Measurements from ENCODE around the gene PIK3R2.
A peak's percentile ranks its signal among the peaks of the same experiment; 100 is the strongest.

The PIK3R2 gene

DNA sequence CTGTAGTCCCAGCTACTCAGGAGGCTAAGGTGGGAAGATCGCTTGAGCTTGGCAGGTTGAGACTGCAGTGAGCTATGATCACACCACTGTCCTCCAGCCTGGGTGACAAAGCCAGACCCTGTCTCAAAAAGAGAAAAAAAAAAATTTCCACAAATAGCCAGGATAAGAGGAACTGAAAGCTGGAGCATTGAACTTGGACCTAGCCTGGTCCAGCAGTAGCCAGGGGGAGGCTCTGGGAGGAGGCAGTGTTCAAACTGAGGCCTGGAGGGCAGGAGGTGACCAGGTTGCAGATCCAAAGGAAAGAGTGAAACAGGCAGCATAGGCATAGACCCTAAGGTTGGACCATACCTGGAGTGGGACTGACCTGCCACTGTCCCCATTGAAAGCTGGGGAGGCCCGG lies 26.9 kb upstream of the PIK3R2 start:
- DNase-seq = no peak

DNA sequence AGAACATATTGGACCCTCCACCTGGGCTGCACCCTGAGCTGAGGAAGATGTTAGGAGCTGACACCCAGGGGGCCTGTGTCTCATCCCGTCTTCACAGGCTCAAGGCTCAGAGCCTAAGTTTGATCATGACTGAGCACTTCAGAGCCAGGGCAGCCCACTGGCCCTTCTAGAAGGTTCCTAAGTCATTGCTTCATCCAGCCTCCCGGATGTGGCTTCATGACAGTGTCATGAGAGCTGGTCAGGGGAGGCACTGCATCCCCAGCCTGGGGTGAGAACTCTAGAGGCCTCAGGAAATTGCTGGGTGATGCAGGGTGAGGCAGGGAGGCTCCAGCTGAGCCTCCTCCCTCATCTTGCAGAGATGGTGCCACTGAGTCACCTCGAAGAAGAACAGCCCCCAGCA lies 24.9 kb upstream of the PIK3R2 start:
- no peak for DNase-seq

DNA sequence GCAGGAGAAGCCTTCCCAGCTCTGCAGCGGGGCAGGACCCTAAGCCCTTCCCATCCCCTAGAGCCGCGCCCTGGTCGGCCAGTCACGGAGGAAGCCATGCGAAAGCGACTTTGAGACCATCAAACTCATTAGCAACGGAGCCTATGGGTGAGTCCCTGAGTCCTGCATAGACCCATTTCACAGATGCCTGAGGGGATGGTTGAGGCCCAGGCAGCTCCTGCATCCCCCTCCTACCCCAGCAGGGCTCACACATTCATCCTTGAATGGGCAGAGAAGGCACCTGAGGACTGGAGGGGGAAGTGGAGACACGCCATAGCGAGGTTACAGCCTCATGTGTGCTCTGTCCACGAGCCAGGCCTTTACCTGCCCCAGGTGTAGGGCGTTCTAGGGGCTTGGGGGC lies 24.2 kb upstream of the PIK3R2 start:
- no peak for DNase-seq

DNA sequence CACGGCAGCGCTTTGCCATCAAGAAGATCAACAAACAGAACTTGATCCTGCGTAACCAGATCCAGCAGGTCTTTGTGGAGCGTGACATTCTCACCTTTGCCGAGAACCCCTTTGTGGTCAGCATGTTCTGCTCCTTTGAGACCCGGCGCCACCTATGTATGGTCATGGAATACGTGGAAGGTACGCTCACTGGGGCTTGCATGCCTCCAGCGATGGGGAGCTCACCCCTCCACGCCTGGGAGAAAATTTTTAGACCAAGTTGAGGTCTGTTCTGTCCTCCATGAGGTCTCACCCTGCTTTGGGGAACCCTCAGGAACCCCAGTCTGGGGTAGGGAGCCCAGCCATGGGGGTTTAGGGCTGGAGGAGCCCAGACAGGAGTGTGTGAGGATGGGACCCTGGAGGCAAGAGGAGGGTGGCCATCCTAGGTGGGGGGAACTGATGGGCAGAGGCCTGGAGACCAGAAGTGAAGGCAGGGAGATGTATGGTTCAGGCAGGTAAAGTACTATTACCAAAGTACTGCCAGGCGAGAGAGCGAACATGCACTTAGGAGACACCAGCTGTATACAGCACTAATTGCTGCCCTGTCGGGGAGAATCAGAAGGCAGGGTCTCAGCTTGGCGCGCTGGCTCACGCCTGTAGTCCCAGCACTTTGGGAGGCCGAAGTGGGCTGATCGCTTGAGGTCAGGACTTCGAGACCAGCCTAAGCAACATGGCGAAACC lies 22.3 kb upstream of the PIK3R2 start:
- DNase-seq = no peak

DNA sequence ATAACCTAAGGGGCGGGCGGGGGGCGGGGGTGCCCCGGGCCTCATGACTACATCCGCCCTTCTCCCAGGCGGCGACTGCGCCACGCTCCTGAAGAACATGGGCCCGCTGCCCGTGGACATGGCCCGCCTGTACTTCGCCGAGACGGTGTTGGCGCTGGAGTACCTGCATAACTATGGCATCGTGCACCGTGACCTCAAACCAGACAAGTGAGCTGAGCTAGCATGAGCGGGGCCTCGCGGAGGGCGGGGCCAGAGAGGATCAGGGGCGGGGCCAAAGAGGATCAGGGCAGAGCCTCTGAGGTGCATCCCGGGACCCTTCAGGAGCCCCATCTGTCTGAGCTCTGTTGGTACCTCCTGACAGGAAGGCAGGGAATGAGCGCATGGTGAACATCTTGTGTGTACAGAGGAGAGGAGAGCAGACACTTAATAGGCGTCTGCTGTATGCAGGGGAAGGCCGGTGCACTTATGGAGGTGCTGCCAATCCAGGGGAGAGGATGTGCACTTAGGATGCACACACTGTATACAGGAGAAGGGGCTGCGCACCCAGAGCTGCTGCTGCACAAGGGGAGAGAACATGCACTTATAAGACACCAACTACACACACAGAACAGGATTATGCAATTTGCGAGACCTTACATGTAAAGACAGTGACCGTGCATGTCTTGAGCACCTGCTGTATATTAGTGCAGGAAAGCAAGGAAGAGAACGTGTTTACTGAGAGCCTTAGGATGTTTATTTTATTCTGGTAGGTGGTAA lies 20.9 kb upstream of the PIK3R2 start:
- DNase-seq = no peak

DNA sequence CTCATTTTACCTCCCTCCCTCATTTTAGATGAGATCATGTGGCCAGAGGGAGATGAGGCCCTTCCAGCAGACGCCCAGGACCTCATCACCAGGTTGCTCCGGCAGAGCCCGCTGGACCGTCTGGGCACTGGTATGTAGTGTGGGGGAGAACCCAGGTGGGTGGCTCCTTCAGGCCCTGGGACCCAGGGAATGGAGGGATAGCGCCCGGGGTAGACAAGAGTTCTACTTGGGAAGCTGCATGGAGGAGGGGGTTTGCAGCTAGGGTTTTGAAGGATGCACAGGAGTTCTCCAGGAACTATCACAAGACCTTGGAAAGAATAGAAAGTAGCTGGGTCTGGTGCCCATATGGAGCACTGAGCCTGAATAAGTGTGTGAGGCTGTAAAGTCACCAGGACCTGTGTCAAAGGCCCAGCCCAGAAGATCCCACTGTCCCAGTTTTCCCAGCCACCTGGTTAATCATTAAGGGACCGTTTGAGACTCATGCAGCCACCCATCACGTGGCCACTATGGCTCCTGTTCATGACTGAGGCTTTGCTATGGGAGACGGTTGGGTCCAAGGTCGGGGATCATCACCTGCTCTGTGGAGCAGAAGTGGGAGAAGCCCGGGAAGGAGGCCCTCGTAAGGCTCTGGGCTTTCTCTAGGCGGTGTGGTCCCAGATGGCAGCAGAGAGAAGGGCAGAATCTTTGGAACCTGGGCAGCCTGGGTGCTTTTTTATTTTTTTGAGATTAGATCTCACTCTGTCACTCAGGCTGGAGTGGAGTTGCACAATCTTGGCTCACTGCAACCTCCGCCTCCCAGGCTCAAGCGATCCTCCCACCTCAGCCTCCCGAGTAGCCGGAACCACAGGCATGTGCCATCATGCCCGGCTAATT lies 17.0 kb upstream of the PIK3R2 start:
- DNase-seq = no peak

DNA sequence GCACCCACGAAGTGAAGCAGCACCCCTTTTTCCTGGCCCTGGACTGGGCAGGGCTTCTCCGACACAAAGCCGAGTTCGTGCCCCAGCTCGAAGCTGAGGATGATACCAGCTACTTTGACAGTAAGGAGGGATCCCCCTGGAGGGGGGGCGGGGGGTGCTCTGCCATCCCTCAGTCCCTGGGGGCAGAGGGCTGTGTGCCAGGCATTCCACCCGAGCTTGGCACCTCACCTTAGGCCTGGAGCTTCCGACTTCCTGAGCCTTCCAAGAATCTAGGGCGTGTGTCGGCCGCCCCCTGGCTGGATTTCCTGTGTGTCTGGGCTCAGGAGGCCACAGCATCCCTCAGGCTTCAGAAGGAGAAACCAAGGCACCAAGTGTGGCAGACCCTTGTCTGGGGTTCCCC lies 15.7 kb upstream of the PIK3R2 start:
- no peak for DNase-seq

DNA sequence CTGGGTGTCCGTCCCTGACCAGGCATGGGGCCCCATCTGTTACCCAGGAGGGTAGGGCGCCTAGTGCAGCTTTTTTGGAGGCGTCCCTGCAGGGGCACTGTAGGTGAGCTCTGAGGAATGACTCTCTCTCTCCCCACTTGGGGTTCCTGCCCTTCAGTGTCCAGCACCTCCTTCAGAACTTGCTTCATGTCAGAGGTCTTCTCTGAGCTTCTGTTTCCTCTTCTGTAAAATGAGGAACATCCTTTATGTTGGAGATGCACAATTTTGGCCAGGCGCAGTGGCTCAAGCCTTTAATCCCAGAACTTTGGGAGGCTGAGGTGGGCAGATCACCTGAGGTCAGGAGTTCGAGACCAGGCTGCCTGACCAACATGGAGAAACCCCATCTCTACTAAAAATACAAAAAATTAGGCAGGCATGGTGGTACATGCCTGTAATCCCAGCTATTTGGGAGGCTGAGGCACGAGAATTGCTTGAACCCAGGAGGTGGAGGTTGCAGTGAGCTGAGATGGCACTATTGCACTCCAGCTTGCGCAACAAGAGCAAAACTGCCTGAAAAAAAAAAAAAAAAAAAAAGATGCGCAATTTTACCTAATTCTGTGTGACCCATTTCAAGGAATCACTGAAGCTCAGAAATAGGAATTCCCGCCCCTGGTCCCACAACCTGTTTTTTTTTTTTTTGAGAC lies 15.2 kb upstream of the PIK3R2 start:
- no peak for DNase-seq

DNA sequence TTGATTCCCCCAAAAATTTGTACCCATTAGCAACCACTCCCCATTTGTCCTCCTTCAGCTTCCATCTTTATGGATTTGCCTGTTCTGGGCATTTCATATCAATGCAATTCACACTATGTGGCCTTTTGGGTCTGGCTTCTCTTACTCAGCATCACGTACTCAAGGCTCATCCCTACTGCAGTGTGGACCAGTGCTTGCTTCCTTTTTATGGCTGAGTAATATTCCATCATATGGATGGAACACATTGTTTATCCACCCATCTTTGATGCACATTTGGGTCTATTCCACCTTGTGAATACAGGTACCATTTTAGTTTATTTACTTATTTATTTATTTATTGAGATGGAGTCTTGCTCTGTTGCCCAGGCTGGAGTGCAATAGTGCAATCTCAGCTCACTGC lies 12.5 kb upstream of the PIK3R2 start:
- no peak for DNase-seq

DNA sequence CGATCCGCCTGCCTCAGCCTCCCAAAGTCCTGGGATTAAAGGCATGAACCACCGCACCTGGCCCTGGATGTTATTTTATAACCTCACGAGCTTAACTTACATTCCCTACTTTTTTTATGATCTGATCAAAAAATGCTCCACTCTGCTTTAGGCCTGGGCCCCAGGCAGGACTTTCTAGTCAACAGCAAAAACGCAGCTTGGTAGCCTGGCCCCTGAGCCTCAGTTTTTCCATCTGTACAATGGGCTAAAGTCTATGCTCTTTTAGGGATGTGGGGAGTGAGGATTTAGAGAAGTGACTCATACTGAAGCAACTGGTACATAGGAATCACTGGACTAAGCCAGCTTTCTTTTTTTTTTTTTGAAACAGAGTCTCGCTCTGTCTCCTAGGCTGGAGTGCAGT lies 11.9 kb upstream of the PIK3R2 start:
- no peak for DNase-seq

DNA sequence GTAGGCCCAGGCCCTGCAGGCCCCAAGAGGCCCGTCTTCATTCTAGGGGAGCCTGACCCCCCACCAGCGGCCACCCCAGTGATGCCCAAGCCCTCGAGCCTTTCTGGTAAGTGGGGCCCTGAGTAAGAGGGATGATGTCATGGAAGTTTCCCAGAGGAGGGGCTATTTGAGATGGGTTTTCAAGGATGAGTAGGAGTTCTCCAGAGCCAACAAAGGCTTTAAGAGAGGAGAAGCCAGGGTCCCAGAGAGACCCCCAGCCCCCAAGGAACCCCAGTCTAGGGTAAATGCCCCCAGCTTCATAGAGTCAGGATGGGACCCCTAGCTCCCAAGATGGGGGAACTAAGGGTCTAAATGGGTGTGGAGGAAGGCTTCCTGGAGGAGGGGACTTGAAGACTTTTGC lies 9.1 kb upstream of the PIK3R2 start:
- no peak for DNase-seq

DNA sequence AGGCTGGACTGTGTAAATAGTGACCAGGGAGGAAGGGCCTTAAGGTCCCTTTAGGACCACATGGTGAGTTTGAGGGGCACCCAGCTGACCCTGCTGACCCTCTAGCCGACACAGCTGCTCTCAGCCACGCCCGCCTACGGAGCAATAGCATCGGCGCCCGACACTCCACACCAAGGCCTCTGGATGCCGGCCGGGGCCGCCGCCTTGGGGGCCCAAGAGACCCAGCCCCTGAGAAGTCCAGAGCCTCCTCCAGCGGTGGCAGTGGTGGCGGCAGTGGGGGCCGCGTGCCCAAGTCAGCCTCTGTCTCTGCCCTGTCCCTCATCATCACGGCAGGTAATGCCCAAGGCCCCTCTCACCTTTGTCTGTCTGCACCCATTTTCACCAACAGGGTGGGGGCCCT lies 8.6 kb upstream of the PIK3R2 start:
- DNase-seq = no peak

DNA sequence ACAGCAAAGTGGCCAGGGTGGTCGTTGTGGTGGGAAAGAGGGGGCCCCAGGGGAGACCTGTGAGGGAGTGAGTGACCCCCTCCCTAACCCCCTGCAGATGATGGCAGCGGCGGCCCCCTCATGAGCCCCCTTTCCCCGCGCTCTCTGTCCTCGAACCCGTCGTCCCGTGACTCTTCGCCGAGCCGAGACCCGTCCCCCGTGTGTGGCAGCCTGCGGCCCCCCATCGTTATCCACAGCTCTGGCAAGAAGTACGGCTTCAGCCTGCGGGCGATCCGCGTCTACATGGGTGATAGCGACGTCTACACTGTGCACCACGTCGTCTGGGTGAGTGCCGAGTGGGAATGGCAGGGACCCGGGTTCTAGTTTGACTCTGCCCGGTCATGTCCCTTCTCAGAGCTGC lies 8.1 kb upstream of the PIK3R2 start:
- no peak for DNase-seq

DNA sequence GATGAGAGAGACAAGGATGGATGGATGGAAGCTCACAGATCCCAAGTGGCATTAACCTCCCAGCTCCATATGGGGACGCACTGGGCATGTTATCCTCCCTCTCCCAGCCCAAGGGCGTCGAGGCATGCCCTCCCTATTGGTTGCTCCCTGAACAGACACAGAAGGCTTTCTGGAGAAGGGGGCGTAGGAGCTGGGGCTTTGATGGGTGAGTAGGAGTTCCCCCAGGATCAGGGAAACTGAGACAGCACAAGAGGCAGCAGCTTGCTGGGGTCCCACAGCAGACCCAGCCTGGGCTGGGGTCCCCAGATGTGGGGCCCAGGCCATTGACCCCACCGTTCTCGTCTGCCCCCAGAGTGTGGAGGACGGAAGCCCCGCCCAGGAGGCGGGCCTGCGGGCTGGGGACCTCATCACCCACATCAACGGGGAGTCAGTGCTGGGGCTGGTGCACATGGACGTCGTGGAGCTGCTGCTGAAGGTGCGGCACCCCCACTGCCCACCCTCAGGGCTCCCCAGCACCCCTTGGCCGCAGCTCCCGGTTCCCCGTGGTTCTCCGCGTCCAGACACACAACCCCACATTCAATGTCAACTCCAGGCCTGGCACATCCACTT lies 7.5 kb upstream of the PIK3R2 start:
- no peak for DNase-seq

DNA sequence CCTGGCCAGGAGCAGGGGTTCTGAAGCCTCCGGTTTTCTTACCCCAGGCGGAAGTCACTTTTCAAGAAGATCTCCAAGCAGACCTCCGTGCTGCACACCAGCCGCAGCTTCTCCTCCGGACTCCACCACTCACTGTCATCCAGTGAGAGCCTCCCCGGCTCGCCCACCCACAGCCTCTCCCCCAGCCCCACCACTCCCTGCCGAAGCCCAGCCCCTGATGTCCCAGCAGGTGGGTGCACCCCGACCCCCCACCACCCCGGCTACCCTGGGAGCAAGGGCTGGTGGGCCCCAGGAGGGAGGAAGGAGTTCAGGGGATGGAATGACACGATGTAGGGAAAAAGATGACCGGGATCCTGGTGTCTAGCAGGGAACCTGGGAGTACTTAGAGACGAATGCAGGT lies 5.6 kb upstream of the PIK3R2 start:
- DNase-seq = no peak

DNA sequence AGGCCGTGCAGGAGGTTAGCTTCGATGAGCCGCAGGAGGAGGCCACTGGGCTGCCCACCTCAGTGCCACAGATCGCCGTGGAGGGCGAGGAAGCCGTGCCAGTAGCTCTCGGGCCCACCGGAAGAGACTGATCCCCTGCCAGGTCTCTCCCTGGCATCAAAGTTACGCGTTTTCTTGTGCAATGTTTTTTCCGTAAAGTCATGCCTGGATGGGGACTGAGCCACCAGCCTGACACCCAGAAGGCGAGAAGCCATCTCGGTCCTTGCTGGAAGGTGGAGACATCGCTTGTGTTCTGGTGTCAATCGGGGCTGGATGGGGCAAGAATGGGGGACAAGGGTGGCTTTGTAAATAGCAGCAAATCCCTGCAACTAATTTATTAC lies 3.4 kb upstream of the PIK3R2 start:
- DNase-seq = no peak

DNA sequence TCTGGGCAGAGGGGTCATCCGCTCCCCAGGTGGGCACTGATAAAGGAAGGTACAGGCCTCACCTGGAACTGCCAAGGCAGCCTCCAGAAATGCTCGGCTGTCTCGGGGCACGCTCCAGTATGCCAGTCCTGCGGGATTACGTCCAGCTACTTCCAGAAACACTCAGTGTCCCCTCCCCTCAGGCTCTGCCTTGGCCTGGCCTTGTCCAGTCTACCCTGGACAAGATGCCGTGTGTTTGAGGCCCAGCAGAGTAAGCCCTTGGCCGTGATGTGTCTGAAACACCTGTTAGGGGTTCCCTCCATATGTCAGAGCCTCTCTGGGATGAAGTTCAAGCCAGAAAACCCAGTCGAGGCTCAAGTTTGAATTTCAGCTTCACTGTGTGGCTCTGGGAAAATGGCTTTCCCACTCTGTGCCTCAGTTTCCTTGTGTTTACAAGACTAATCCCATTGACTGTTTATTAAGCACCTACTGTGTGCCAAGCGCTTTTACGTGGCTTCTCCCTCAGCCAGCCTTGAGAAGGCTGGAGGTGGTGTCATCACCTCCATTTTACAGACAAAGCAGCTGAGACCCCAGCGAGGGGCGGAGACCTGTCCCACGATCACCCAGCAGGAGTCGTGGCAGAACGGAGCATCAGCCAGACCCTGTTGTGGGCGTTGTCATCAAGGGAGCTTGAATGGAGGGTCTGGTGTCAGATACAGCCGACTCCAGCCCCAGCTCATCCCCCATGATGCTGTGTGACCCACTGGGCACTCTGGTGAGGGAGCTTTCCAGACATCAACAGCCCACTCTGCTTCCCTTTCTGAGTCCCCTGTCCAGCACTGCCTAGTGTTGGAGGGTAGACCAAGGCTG lies 2.0 kb upstream of the PIK3R2 start:
- no peak for DNase-seq

DNA sequence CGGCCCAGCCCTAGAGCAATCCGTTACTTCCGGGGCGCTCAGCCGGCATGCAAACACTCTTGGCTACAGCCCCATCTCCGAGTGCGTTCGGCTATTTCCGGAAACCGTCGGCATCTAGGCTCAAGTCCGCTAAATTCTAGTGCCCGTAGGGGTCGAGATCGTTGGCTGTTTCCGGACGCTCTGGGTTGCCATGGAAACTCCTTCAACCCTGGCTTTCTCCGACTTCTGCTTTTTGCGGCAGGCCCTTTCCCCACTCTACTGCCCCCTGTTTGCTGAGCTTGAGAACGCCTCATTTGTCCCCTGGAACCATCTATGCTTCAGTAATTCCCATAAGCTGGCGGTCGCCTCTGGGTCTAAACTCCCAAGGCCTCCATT lies 534 bp upstream of the PIK3R2 start:
- DNase-seq = peak; percentile 98

DNA sequence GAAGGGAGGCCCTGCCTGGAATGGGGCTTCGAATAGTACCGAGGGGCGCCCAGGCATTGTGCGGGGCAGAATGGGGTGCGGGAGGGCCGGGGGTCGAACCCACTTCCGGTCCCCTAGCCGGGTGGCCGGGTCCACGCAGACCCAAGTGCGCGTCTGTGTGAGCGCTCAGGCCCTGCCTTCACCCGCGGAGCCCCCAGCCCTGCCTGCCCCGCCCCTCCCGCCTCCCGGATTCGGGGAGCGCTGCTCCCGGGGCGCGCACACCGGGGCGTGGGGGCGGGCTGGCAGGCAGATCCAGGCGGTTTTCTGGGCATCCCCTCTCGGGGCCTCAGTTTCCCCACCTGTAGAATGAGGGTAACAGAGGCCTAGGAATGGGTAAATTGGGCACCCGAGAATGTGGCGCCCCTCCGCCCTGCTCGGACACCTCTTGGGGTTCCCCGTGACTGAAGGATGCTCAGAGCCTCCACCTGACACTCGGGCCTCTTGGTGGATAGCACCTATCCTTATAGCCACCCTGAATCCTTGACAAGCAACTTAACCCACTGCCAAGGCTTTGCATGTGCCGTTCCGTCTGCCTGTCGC lies 682 bp downstream of the PIK3R2 start:
- no peak for DNase-seq

DNA sequence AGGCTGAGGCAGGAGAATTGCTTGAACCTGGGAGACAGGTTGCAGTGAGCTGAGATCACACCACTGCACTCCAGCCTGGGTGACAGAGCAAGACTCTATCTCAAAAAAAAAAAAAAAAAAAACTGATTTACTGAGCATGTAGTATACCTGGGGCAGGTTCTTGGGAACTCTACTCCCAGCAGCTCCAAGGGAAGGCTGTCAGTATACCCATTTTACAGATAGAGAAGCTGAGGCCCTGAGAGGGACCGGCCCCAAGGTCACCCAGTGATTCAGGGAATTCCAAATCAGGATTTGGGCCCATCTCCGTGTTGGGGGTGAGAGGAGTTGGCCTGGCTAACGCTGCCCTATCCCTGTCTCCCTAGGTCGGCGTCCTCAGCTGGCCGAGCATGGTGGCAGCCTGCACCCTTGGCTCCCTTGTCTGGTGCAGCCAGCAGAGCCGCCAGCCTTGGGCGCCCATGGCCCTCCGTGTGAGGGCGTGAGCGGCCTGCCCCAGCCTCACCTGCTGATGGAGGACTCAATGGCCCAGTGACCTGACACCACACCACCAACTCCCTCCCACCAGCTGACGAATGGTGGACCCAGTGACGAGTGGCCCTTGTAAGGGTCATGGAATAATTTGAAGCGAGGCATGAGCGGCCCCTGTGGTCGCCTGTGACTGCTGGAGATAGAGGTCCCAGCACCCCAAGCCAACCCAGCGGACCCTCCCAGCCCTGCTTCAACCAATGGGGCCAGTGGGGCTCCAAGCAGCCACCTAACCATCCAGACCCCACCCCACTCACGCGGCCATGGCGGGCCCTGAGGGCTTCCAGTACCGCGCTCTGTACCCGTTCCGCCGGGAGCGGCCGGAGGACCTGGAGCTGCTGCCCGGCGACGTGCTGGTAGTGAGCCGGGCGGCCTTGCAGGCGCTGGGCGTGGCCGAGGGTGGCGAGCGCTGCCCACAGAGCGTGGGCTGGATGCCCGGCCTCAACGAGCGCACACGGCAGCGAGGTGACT lies 2.4 kb downstream of the PIK3R2 start:
- DNase-seq = no peak
